H1 (cell line): ENCODE measurements around the gene CAPS. TPM values are rescaled to one million over a fixed set of nuclear protein-coding genes. Genes with fewer than 3 reads are reported as not detected.
"Not testable (repeated sequence)": the region's sequence is repeated elsewhere in the genome, so short reads cannot be mapped to it uniquely, and the experiment has no call there.

ENCODE experiments used
- CTCF ChIA-PET: fragments of 300-600 bp; sonication (Branson Sonifier 250); formaldehyde crosslinking; loops from one replicate; lab custom pipeline; 2021; ENCODE audit not compliant: partially characterized antibody; lab: Charles Lee
- POLR2A ChIA-PET: fragments of 300-600 bp; sonication (Branson Sonifier 250); formaldehyde crosslinking; loops from one replicate; lab custom pipeline; 2021; ENCODE audit warnings: inconsistent platforms; ENCODE audit not compliant: partially characterized antibody; lab: Charles Lee
- DNase-seq, 2 experiments: peaks; one replicate each; pipeline versions ENCODE4 v3.0.0 to v3.0.0-alpha.2; 2010 to 2022; ENCODE audit warnings: low spot score in 2 of 2, low read depth in 1 of 2, mixed read lengths in 1 of 2
- FAIRE-seq: peaks from 2 replicates; lab custom pipeline; 2011; peaks lifted over from hg19 to GRCh38; lab: Jason Lieb, UNC
- H2AFZ ChIP-seq: 2 replicates; pipeline ENCODE4 v1.8.1; 2012; ENCODE audit warnings: low read length, inconsistent platforms
- H2AK5ac ChIP-seq: 2 replicates; pipeline ENCODE4 v1.6.1; 2013; ENCODE audit warnings: low read depth, low read length
- H2BK120ac ChIP-seq: replicated peaks from 2 replicates; pipeline ENCODE3; 2013; ENCODE audit warnings: low read depth, low read length, inconsistent platforms
- H2BK12ac ChIP-seq: 2 replicates; pipeline ENCODE4 v1.6.1; 2013; ENCODE audit warnings: low read depth, low read length
- H2BK15ac ChIP-seq: 2 replicates; pipeline ENCODE4 v1.6.1; 2013; ENCODE audit warnings: low read length
- H2BK20ac ChIP-seq: 2 replicates; pipeline ENCODE4 v1.6.1; 2013; ENCODE audit warnings: low read length
- H2BK5ac ChIP-seq: 2 replicates; pipeline ENCODE4 v1.6.1; 2013; ENCODE audit warnings: low read depth, low read length
- H3K14ac ChIP-seq: 2 replicates; pipeline ENCODE4 v1.6.1; 2013; ENCODE audit warnings: inconsistent platforms; ENCODE audit not compliant: insufficient read length
- H3K18ac ChIP-seq: 2 replicates; pipeline ENCODE4 v1.6.1; 2013; ENCODE audit warnings: low read length; ENCODE audit errors: extremely low read depth
- H3K23ac ChIP-seq: 2 replicates; pipeline ENCODE4 v1.6.1; 2013; ENCODE audit warnings: inconsistent platforms; ENCODE audit not compliant: insufficient read length
- H3K23me2 ChIP-seq: 2 replicates; pipeline ENCODE4 v1.6.1; 2013; ENCODE audit warnings: low read depth, low read length
- H3K27ac ChIP-seq: 2 replicates; pipeline ENCODE4 v1.6.1; 2011; ENCODE audit warnings: low read depth, low read length, inconsistent platforms
- H3K27me3 ChIP-seq, 4 experiments: replicated peaks in 1 of 4; 1 replicate in 1 of 4; 2 replicates in 3 of 4; pipeline versions ENCODE4 v1.6.1 to v1.8.1; 2011 to 2013; ENCODE audit warnings: low read length in 3 of 4, mild to moderate bottlenecking in 3 of 4, inconsistent platforms in 2 of 4, mixed read lengths in 2 of 4, moderate library complexity in 1 of 4; ENCODE audit not compliant: control insufficient read depth in 3 of 4, insufficient read depth in 3 of 4; ENCODE audit errors: extremely low read depth in 1 of 4
- H3K36me3 ChIP-seq, 4 experiments: 2 replicates each; pipeline versions ENCODE4 v1.6.1 to v1.8.1; 2011 to 2013; ENCODE audit warnings: mild to moderate bottlenecking in 4 of 4, low read length in 3 of 4, moderate library complexity in 2 of 4, control low read depth in 1 of 4, inconsistent platforms in 1 of 4; ENCODE audit not compliant: insufficient read depth in 4 of 4, control insufficient read depth in 2 of 4
- H3K4ac ChIP-seq: replicated peaks from 2 replicates; pipeline ENCODE3; 2013; ENCODE audit warnings: low read length, low read depth, mixed read lengths, inconsistent platforms; ENCODE audit not compliant: insufficient read length
- H3K4me1 ChIP-seq, 4 experiments: replicated peaks in 1 of 4; 1 replicate in 1 of 4; 2 replicates in 3 of 4; pipeline versions ENCODE4 v1.6.1 to v1.8.1; 2011 to 2013; ENCODE audit warnings: low read length in 3 of 4, inconsistent platforms in 2 of 4, mixed read lengths in 1 of 4; ENCODE audit not compliant: insufficient read depth in 4 of 4, control insufficient read depth in 3 of 4
- H3K4me2 ChIP-seq, 2 experiments: 2 replicates each; pipeline versions ENCODE4 v1.6.1 to v1.8.1; 2011 to 2013; ENCODE audit warnings: low read depth in 2 of 2, low read length in 2 of 2, control low read depth in 1 of 2, inconsistent platforms in 1 of 2, mild to moderate bottlenecking in 1 of 2; ENCODE audit not compliant: insufficient read depth in 1 of 2
- H3K4me3 ChIP-seq, 4 experiments: fragments of 200-600, 300-600 bp in 1 of 4; sonication (generic), shearing (Covaris generic), sonication (Bioruptor Twin) in 1 of 4; 2 replicates each; pipeline versions ENCODE4 v1.5.1 to v1.8.1; 2011 to 2016; ENCODE audit warnings: low read length in 4 of 4, low read depth in 3 of 4, control low read depth in 2 of 4, inconsistent platforms in 2 of 4, mild to moderate bottlenecking in 2 of 4, mixed read lengths in 1 of 4, moderate library complexity in 1 of 4; ENCODE audit not compliant: insufficient read depth in 2 of 4; ENCODE audit errors: extremely low read depth in 1 of 4
- H3K56ac ChIP-seq: replicated peaks from 2 replicates; pipeline ENCODE3; 2013; ENCODE audit warnings: low read depth, mild to moderate bottlenecking, mixed read lengths, low read length, inconsistent platforms; ENCODE audit not compliant: insufficient read length
- H3K79me1 ChIP-seq: 2 replicates; pipeline ENCODE4 v1.6.1; 2013; ENCODE audit warnings: low read depth, low read length, control low read depth
- H3K79me2 ChIP-seq, 2 experiments: 2 replicates each; pipeline versions ENCODE4 v1.6.1 to v1.8.1; 2012 to 2013; ENCODE audit warnings: low read length in 2 of 2, mild to moderate bottlenecking in 2 of 2, inconsistent platforms in 1 of 2; ENCODE audit not compliant: insufficient read depth in 2 of 2, control insufficient read depth in 1 of 2
- H3K9ac ChIP-seq, 4 experiments: replicated peaks in 1 of 4; 1 replicate in 1 of 4; 2 replicates in 3 of 4; pipeline versions ENCODE4 v1.6.1 to v1.8.1; 2011 to 2013; ENCODE audit warnings: low read depth in 3 of 4, low read length in 3 of 4, control low read depth in 2 of 4, mild to moderate bottlenecking in 2 of 4, moderate library complexity in 2 of 4, inconsistent platforms in 1 of 4; ENCODE audit errors: extremely low read depth in 1 of 4
- H3K9me3 ChIP-seq, 2 experiments: 2 replicates each; pipeline versions ENCODE4 v1.6.1 to v1.8.1; 2012 to 2013; ENCODE audit warnings: mild to moderate bottlenecking in 2 of 2, moderate library complexity in 2 of 2, control low read depth in 1 of 2, inconsistent platforms in 1 of 2, low read depth in 1 of 2, low read length in 1 of 2, mixed read lengths in 1 of 2; ENCODE audit not compliant: insufficient read depth in 2 of 2
- H4K20me1 ChIP-seq, 2 experiments: replicated peaks in 1 of 2; 2 replicates each; pipeline versions ENCODE3 to v1.8.1; 2011 to 2013; ENCODE audit warnings: inconsistent platforms in 2 of 2, low read length in 2 of 2, mild to moderate bottlenecking in 1 of 2; ENCODE audit not compliant: insufficient read depth in 2 of 2, control insufficient read depth in 1 of 2
- H4K5ac ChIP-seq: 2 replicates; pipeline ENCODE4 v1.6.1; 2013; ENCODE audit warnings: low read length, low read depth, mixed read lengths, inconsistent platforms; ENCODE audit not compliant: insufficient read length
- H4K8ac ChIP-seq: 2 replicates; pipeline ENCODE4 v1.8.0; 2013; ENCODE audit warnings: mild to moderate bottlenecking, moderate library complexity, low read length, inconsistent platforms; ENCODE audit not compliant: insufficient read depth; ENCODE audit errors: extremely low read depth
- H4K91ac ChIP-seq: replicated peaks from 2 replicates; pipeline ENCODE3; 2013; ENCODE audit warnings: low read length, mixed read lengths, inconsistent platforms; ENCODE audit not compliant: insufficient read length
- WGBS, 2 experiments: shearing (Covaris generic) in 1 of 2; methylation state at CpG; one replicate each; pipeline versions ENCODE4 v1.1.6 to v1.1.7; 2013 to 2015; ENCODE audit warnings: low lambda C conversion rate in 2 of 2, mixed read lengths in 2 of 2, inconsistent platforms in 1 of 2, low coverage in 1 of 2, missing lambda C conversion rate in 1 of 2; ENCODE audit not compliant: insufficient replicate concordance in 2 of 2, insufficient coverage in 1 of 2, insufficient read length in 1 of 2; ENCODE audit errors: extremely low coverage in 1 of 2, missing lambda C conversion rate in 1 of 2; 5-methylcytosine and 5-hydroxymethylcytosine counted together
- polyA plus RNA-seq, 7 experiments: library from polyadenylated mRNA; depleted of rRNA in 3 of 7; stranded (reverse) in 5 of 7; unstranded in 2 of 7; fragments of >200 nt in 5 of 7; fragments of 200-250 nt in 2 of 7; gene quantifications; 1 replicate in 5 of 7; 2 replicates in 1 of 7; 4 replicates in 1 of 7; pipeline versions ENCODE4 v1.2.1 to v1.2.3, GENCODE V29; 2011 to 2013; ENCODE audit warnings: missing spikeins in 2 of 7, mixed read lengths in 2 of 7
- total RNA-seq: library from RNA; stranded (reverse); fragmentation: NEBNext Ultra II Directional; extraction: Animal tissue kit (Norgen Biotek cat#: 25700); gene quantifications from 2 replicates; pipeline ENCODE4 v1.2.1, GENCODE V29; 2021

CAPS gene
- total and polyA plus RNA-seq, 2 of the 8 experiments (the other 6 are each of a cell fraction or from before 2014, with no cell fraction given): 2.1 to 2.4 TPM

GRCh38 chr19:5874496-5874895 is 39.6 kb upstream of the CAPS start:
- H3K14ac ChIP-seq, H3K4me2 ChIP-seq, H4K5ac ChIP-seq, H2BK20ac ChIP-seq, H3K36me3 ChIP-seq, H2AK5ac ChIP-seq, H3K56ac ChIP-seq, H4K20me1 ChIP-seq, H2BK15ac ChIP-seq, H3K4me1 ChIP-seq, H3K23ac ChIP-seq, H2BK12ac ChIP-seq, H2BK5ac ChIP-seq, H3K79me2 ChIP-seq, H3K23me2 ChIP-seq, H2AFZ ChIP-seq, H3K27ac ChIP-seq, H3K4ac ChIP-seq, H3K79me1 ChIP-seq, FAIRE-seq, H4K8ac ChIP-seq, H3K27me3 ChIP-seq, H3K18ac ChIP-seq, H3K9ac ChIP-seq, POLR2A ChIA-PET, H4K91ac ChIP-seq, H3K4me3 ChIP-seq, H3K9me3 ChIP-seq, DNase-seq: not testable (repeated sequence)
- H2BK120ac ChIP-seq: peak overlapping the region; percentile 14
- 82% methylated on average over 7 of the region's 7 CpGs; no CpG with 5 or more reads in 1 of the 2 experiments for WGBS, 2 experiments
- CTCF ChIA-PET: interaction anchor here (0.5 to 0.6 kb wide), 2 partner anchors 17 to 117 kb away, joined by 3 read pairs; no protein-coding TSS in a partner anchor
